LHCN-M2 (cell line): ENCODE data around the gene CUX1. TPM values are rescaled to one million over a fixed set of nuclear protein-coding genes. Genes with fewer than 3 reads are reported as not detected.
"Not testable (repeated sequence)": the region's sequence is repeated elsewhere in the genome, so short reads cannot be mapped to it uniquely, and the experiment has no call there.

Experiments used
- DNase-seq: peaks from one replicate; pipeline ENCODE4 v3.0.0-alpha.2; 2012; ENCODE audit warnings: low read depth
- total RNA-seq: library from RNA; depleted of rRNA; stranded (reverse); fragments of >200 nt; gene quantifications from 2 replicates; pipeline ENCODE4 v1.2.3, GENCODE V29; 2014

The CUX1 gene
- total RNA-seq, 1 experiment from 2014 or later: 33.3 TPM

DNA sequence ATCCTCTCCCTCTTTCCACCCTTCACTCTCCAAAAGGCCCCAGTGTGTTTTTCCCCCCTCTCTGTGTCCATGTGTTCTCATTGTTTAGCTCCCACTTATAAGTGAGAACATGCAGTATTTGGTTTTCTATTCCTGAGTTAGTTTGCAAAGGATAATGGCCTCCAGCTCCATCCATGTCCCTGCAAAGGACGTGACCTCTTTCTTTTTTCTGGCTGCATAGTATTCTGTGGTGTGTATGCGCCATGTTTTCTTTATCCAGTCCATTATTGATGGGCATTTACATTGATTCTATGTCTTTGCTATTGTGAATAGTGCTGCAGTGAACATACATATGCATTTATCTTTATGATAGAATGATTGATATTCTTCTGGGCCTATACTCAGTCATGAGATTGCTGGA lies 31.9 kb downstream of the CUX1 start:
- DNase-seq: not testable (repeated sequence)

DNA sequence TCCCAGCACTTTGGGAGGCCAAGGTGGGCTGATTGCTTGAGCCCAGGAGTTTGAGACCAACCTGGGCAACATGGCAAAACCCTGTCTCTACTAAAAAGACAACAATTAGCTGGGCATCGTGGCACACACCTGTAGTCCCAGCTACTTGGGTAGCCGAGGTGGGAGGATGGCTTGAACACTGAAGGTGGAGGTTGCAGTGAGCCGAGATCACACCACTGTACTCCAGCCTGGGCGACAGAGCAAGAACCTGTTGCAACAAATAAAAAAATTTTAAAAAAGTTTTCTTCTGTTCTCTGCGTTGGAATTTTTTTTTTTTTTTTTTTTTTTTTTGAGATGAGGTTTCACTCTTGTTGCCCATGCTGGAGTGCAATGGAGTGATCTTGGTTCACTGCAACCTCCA lies 34.9 kb downstream of the CUX1 start:
- not testable (repeated sequence) for DNase-seq

DNA sequence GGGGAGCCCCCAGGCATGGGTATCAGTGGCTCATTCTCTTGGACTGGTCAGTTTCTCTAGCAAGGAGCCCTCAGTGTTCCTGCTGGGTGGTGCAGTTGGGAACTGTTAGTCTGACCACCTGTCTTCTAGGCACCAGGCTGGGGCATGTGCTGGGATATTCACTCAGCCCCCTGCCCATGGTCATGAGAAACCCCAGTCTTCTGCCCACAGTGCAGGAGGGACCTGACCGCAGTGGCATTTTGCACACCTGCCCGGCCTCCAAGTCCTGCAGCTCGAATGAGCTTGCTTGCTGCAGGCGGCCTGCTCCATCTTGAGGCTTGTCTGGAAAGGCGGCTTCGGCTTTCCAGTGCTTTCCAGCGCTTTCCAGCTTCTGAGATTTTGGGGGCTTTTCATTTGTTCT lies 36.3 kb downstream of the CUX1 start:
- no peak for DNase-seq

DNA sequence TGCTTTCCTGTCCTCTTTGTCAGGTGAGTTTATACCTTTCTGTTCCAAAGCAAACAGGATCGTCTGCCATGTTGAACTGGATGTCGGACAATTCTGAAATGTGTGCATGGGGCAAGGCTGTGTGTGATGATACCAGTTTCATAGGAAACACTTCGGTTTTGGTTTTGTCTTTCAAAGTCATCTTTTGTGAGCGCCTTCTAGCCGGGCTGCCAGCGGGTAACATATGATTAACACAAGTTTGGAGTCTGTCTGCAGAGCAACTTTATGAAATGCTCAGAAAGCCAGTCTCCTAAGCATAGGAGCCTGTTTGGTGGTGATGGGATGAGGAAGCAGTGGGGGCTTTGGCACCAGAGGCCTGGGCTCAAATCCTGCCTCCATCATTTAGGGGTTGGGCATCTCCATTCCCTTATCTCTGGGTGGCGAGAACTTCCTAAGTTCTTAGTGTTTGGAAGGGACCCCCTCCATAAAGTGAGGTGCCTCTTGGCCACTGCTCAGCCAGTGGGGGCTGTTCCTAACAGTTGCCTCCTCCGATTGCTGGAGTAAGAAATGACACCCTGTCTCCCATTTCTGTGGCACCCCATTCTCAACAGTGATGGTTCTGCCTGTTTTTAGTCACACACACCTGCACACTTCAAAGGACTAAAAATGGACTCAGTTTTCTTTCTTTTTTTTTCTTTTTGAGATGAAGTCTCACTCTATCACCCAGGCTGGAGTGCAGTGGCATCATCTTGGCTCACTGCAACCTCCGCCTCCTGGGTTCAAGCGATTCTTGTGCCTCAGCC lies 36.8 kb downstream of the CUX1 start:
- DNase-seq: no peak

DNA sequence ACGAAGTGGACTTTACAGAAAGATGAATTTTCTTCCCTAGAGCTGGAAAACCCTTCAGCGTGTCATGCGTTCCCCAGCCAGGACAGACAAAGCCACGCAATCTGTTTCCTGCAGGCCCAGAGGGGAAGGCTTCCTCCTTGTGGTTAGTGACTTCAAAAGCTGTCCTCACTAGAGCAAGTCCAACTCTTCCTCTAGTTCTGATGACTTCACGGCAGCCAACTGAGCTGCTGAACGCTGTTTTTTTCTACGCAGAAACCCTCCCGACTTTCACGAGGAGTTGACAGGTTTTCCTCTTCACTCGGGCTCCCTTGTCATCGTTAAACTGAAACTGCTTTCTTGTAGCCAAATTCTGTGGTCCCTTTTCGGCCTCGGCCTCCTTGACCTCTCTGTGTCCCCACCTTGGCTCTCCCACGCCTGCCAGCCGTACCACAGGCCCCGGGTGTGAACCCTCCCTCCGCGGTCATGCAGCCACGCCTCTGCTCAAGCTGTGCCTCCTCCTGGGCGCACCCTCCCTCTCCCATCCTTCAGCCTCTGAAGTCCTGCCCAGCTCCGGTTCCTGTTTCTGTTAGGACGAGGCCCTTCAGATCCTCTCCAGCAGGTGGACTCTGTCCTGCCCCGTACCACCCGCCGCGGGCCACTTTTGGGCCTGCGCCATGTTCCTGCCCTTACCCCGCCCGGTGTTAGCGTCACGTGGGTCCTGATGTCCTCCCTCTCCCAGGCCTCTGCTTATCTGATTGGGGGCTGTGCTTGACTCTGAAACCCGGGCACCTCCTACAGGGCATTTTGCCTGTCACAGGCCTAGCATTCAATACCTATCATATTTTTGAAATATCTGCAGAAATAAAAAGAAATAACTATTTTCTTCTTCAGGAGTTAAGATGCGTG lies 39.3 kb downstream of the CUX1 start:
- DNase-seq: peak; percentile 96

DNA sequence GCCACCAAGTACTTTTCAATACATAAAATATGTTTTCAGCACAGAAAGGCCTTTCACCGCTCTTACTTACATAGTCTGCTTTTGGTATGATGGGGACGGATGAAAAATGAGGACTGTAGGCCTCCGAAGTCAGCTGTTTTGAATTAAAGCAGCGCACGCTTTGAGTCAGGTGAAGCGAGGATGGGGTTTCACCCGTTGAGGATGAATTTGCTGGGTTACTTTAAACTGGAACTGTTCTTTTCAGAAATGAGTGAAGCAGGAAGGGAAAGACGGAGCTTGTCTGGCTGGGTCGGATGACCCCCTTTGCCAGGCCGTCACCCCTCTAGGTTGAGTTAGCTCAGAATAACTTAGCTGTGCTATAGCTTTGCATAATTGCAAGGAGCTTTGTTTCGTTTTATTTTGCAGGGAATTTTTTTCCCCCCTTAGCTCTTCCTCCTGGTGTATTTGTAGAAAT lies 40.0 kb downstream of the CUX1 start:
- no peak for DNase-seq

DNA sequence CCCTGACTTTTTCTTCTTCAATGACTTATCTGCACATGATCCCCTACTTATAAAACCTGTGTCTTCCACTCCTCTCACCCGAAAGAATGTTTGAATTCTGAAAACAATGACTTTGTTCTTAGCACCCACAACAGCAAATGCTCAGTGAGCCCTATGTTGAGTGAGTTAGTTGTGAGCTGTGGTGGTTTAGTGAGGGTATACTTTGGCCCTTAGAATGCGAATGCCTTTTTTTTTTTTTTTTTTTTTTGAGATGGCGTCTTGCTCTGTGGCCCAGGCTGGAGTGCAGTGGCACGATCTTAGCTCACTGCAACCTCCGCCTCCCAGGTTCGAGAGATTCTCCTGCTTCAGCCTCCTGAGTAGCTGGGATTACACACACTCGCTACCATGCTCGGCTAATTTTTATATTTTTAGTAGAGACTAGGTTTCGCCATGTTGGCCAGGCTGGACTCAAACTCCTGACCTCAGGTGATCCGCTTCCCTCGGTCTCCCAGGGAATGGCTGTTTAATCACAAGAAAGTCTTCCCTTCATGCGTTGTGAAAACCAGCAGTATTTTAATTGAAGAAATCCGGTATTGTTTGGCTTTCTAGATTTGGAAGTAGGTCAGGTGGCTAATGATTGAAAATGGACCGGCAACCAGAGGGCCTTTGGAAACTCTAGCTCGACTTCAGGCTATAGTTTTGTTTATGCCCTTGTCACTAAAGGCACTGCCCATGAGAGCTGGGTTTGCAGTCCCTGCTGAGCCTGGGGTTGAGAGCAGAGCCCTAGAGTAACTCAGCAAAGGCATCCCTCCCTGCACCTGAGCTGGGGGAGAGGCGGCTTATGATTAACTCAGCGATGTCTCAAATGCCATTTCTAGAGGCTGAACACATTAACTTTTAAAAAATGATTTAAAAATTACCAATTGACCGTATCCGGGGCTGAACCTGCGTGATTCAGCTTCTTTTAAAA lies 41.3 kb downstream of the CUX1 start:
- no peak for DNase-seq

DNA sequence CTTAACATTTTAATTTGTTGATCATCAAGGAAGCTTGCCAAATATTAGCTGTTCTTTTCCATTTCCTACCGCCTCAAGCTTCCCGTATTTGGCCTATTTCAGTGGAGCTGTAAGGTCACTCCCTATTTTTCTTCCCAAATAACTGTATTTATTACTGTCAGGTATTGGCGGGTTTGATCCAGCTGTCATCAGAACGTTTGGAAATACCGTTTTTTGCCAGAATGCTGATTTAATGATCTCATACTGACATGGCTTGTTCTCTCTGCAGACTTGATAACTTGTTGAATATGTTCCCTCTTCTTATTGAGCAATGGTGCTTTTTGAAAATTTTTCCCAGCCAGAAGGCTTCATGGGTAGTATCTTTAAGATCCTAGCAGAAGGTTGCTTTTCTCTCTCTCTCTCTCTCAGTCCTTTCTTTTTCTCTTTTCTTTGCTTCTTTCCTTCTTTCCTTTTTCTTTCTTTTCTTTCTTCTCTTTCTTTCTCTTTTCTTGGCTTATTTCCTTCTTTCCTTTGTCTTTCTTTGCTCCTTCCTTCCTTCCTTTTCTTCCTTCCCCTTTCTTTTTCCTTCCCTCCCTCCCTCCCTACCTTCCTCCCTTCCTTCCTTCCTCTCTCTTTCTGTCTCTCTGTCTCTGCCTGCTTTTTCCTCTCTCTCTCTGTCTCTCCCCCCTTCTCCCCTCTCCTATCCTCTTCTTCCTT lies 42.1 kb downstream of the CUX1 start:
- DNase-seq: peak; percentile 15

DNA sequence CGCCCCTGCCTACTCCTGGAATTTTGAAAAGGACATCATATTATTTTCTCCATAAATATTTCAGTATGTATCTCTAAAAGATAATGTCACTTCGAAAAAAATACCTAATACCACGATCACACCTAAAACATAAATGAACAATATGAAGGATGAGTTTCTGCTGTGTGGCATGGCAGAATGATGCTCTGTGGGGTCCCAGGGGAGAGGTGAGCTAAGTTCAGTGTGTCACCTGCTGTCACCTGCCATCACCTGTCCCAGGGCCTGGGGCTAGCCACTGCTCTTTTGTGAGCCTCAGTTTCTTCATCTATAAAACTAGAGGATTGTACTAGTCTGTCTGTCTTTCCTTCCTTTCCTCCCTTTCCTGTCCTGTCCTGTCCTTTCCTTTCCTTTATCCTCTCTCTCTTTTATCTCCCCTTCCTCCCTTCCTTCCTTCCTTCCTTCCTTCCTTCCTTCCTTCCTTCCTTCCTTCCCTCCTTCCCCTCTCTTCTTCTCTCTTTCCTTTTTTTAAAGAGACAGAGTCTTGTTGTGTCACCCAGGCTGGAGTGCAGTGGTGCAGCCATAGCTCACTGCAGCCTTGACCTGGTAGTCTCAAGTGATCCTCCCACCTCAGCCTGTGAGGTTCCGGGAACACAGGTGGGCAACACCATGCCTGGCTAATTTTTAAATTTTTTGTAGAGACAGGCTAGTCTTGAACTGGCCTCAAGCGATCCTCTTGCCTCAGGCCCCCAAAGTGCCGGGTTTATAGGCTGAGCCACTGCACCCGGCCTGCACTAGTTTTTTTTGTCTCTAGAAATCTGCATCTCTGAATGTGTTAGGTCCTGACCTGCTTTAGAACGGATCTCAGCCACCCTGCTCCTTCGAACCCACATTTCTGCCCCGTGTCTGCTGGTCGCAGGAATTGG lies 43.1 kb downstream of the CUX1 start:
- no peak for DNase-seq

DNA sequence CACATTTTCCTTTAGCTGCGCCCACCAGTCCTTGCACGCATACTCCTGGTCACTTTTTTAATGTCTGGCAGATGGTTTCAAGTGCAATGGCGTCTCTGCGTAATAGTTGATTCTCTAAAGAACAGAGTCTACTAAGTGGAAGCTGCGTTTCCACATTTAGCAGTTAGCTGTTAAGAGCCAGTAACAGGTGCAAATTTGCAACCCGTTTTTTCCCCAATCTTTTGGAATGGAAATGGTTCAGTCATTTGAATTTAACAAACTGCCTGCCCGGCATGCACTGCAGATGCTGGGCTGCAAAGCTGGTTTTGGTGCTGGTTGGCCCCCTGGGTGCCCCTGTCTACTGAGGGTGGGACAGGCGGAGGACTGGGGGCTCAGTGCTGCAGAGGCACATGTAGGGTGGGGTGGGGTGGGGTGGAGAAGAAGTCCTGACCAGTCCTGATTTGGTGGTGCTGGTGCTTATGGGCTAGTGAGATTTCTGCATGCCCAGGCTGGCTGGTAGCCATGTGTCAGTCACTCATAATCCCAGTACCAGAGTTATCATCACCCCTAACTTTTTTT lies 43.9 kb downstream of the CUX1 start:
- no peak for DNase-seq

DNA sequence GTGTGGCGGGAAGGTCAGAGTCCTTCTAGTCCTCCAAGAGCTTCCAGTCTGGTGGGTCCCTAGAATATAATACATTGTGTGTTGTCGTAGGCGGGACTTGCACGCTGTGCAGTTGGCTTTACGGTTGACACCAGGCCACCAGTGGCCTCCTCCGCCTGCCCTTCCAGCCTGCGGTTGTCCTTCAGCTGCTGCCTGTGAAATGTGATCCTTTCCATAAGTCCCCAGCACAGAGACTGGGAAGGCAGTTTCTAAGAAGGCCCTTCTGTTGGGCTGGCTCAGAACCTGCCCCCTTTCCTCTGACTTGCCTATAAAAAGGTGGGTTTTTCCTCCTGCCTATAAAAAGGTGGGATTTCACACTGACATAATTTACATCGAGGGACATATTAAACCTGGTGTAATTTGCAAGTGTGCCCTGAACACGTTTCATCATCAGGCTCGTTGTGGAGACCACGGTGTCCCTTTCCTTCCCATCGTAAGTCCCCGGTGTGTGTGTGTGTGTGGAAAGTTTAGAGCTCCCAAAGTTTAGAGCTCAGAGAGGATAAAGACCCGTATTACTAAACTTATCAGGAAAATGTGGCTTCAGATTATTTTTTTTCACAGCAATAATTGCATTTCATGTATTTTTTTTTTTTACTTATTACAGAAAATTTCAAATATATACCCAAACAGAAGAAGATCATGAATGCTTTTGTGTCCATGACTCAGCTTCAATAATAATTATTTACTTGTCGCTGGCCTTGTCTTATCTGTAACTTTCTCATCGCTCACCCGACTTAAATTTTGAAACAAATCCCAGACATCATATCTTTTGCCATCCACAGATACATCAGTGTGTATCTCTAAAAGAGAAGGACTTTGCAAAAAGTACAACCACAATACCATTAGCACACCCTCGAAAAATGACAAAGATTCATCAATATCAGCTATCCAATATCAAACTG lies 45.1 kb downstream of the CUX1 start:
- DNase-seq: peak; percentile 49

DNA sequence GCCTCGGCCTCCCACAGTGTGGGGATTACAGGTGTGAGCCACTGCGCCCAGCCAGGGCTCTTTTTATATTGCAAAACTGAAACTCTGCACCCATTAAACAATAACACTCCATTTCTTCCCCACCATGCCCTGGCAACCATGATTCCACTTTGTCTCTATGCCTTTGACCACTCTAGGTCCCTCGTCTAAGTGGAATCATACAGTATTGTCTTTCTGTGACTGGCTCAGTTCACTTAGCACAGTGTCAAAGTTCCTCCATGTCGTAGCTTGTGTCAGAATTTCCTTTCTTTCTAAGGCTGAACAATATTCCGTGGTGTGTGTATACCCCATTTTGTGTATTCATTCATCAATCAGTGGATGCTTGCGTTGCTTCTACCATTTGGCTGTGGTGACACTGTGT lies 46.2 kb downstream of the CUX1 start:
- no peak for DNase-seq

DNA sequence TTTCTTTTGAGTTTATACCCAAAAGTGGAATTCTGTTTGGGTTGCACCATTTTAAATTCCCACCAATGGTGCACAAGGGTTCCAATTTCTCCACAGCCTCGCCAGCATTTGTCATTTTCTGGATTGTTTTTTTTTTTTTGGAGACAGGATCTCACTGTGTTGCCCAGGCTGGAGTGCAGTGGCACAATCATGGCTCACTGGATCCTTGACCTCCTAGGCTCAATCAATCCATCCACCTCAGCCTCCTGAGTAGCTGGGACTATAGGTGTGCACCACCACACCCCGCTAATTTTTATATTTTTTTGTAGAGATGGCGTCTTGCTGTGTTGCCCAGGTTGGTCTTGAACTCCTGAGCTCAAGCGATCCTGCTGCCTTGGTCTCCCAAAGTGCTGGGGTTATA lies 46.6 kb downstream of the CUX1 start:
- no peak for DNase-seq

DNA sequence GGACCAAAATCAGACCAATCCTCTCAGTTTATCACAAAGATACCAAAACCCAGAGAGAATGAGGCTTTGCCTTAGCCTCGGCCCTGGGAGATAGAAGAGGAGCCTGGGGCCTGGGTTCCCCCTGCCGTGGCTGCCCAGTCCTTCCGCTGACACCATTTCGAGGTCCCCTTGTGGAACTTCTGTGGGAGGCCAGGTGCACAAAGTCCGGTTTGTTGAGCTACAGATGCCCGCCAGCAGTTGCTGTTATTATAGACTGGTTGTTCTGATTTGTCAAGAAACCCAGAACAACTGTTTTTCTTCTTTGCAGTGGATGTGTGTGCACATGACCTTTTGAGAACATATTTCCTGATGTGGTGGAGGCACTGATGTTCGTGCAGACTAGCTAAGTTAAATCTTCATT lies 47.6 kb downstream of the CUX1 start:
- DNase-seq: peak; percentile 13

DNA sequence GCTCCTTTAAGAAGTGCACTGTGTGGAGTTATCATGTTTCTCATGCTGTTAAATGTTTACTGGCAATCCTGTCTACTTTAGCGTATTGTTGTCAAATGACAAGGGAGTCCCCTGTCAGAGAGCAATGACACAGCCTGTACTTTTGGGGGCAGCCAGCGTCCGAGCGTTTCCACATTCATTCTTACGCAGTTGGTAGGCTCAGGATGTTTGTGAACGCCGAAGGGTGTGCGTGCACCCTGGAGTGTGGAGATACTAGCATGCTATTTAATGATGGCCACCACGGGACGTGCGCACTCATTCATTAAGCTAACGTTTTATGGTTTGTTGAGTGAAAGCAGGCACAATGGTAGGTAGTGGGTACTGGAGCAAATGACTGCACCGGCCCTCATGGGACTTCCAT lies 48.0 kb downstream of the CUX1 start:
- no peak for DNase-seq

DNA sequence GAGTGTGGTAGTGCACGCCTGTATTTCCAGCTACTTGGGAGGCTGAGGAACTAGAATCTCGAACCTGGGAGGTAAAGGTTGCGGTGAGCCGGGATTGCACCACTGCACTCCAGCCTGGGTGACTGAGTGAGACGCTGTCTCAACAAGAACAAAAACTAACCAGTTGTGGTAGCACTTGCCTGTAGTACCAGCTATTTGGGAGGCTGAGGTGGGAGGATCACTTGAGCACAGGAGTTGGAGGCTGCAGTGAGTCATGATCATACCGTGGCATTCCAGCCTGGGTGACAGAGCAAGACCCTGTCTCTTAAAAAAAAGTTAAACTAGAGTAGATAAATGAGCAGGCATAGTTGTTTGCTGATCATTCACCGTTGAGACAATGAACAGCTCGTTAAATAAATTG lies 48.9 kb downstream of the CUX1 start:
- no peak for DNase-seq

DNA sequence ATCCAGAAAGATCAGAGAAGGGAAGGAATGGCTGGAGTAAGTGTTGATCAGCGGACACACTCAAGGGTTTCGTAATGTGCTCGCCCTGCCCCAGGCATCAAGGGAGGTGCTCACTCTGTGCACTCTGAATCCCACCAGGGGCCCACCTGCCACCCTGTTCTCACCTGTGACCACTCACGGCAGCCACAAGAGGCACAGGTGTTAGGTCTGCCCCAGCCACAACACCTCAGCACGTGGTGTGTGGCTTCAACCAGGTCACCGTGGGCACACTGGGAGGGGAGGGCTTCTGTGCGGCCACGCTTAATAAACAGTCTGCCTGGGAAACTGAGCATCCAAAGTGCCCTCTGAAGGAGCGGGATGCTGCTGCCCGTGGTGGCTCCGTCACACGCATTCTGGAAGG lies 49.8 kb downstream of the CUX1 start:
- DNase-seq: no peak

DNA sequence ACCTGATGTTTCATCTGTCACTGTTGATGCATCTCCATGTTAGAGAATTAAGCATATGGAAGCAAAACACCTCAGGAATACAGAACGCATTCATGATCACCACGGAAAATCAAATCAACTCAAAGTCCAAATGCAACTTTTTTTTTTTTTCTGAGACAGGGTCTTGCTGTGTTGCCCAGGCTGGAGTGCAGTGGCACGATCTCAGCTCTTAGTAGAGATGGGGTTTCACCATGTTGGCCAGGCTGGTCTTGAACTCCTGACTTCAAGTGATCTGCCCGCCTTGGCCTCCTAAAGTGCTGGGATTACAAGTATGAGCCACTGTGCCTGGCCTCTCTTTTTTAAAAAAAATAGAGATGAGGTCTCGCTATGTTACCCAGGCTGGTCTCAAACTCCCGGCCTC lies 50.3 kb downstream of the CUX1 start:
- not testable (repeated sequence) for DNase-seq
